ENCODE measurements around the gene C5orf22.

- TF ChIP-seq POLR2AphosphoS5 (IDR thresholded peaks at IDR 0.05; ENCODE audit: low read depth, low read length) (no peak), POLR2A (IDR thresholded peaks at IDR 0.05; ENCODE audit: low read depth, low read length) (no peak), TAF1 (IDR thresholded peaks at IDR 0.05; ENCODE audit: borderline replicate concordance, low read depth, low read length) (no peak)
Measured at GRCh38 chr5:31596354-31596753, 64.3 kb downstream of the C5orf22 start.

Data from GM12892 (cell line).